Neuronal stem cell (in vitro differentiated cells): Measurements from ENCODE around the gene RMI2.

Experiments
- DNase-seq: peaks from one replicate; pipeline ENCODE4 v3.0.0-alpha.2; 2013; ENCODE audit warnings: low spot score
- H2AFZ ChIP-seq: one replicate; pipeline ENCODE4 v1.6.1; 2013; ENCODE audit warnings: mild to moderate bottlenecking, low read length, inconsistent platforms
- H2AK5ac ChIP-seq: 2 replicates; pipeline ENCODE4 v1.6.1; 2013; ENCODE audit warnings: low read depth, mild to moderate bottlenecking, inconsistent platforms, low read length, moderate library complexity, mixed read lengths
- H2BK120ac ChIP-seq: 2 replicates; pipeline ENCODE4 v1.6.1; 2013; ENCODE audit warnings: low read depth, mild to moderate bottlenecking, inconsistent platforms, low read length, moderate library complexity, mixed read lengths
- H2BK12ac ChIP-seq: one replicate; pipeline ENCODE4 v1.6.1; 2013; ENCODE audit warnings: low read length, inconsistent platforms
- H2BK15ac ChIP-seq: 2 replicates; pipeline ENCODE4 v1.6.1; 2013; ENCODE audit warnings: mild to moderate bottlenecking, low read length, inconsistent platforms, mixed read lengths
- H2BK5ac ChIP-seq: one replicate; pipeline ENCODE4 v1.6.1; 2013; ENCODE audit warnings: inconsistent platforms, mild to moderate bottlenecking, low read length, moderate library complexity
- H3K14ac ChIP-seq: one replicate; pipeline ENCODE4 v1.6.1; 2013; ENCODE audit warnings: low read length, inconsistent platforms
- H3K18ac ChIP-seq: 2 replicates; pipeline ENCODE4 v1.6.1; 2013; ENCODE audit warnings: low read length, inconsistent platforms
- H3K23ac ChIP-seq: 2 replicates; pipeline ENCODE4 v1.6.1; 2013; ENCODE audit warnings: low read depth, mild to moderate bottlenecking, mixed read lengths, low read length, inconsistent platforms; ENCODE audit not compliant: poor library complexity
- H3K27ac ChIP-seq: replicated peaks from 3 replicates; pipeline ENCODE4 v1.5.1; 2013; ENCODE audit warnings: low read length, inconsistent platforms
- H3K27me3 ChIP-seq, 3 experiments: 2 replicates each; pipeline ENCODE4 v1.6.1; 2013; ENCODE audit warnings: low read length in 3 of 3, mild to moderate bottlenecking in 2 of 3, inconsistent platforms in 1 of 3, low read depth in 1 of 3, mixed read lengths in 1 of 3, moderate library complexity in 1 of 3; ENCODE audit not compliant: control insufficient read depth in 3 of 3, insufficient read depth in 3 of 3
- H3K36me3 ChIP-seq, 2 donors: replicated peaks in 1 of 2; 2 replicates each; pipeline ENCODE4 v1.6.1; 2013; ENCODE audit warnings: low read length in 2 of 2; ENCODE audit not compliant: control insufficient read depth in 2 of 2, insufficient read depth in 2 of 2
- H3K4ac ChIP-seq: 2 replicates; pipeline ENCODE4 v1.6.1; 2013; ENCODE audit warnings: inconsistent platforms, mild to moderate bottlenecking, low read length, moderate library complexity
- H3K4me1 ChIP-seq, 2 donors: 1 replicate in 1 of 2; 2 replicates in 1 of 2; pipeline ENCODE4 v1.6.1; 2013; ENCODE audit warnings: low read length in 2 of 2, low read depth in 1 of 2; ENCODE audit not compliant: control insufficient read depth in 2 of 2, insufficient read depth in 1 of 2
- H3K4me2 ChIP-seq: one replicate; pipeline ENCODE4 v1.6.1; 2013; ENCODE audit warnings: mild to moderate bottlenecking, low read length, inconsistent platforms; ENCODE audit not compliant: insufficient read depth, poor library complexity, severe bottlenecking
- H3K4me3 ChIP-seq, 2 donors: 2 replicates each; pipeline ENCODE4 v1.5.1; 2013; ENCODE audit warnings: low read length in 2 of 2, mild to moderate bottlenecking in 2 of 2, inconsistent platforms in 1 of 2, moderate library complexity in 1 of 2
- H3K79me1 ChIP-seq: one replicate; pipeline ENCODE4 v1.6.1; 2013; ENCODE audit warnings: low read depth, mild to moderate bottlenecking, inconsistent platforms, low read length, moderate library complexity
- H3K9ac ChIP-seq: one replicate; pipeline ENCODE4 v1.6.1; 2013; ENCODE audit warnings: mild to moderate bottlenecking, low read depth, low read length, inconsistent platforms; ENCODE audit not compliant: poor library complexity
- H3K9me3 ChIP-seq, 2 donors: replicated peaks in 1 of 2; 2 replicates each; pipeline versions ENCODE3 to v1.6.1; 2013; ENCODE audit warnings: low read length in 2 of 2, mild to moderate bottlenecking in 2 of 2, inconsistent platforms in 1 of 2, low read depth in 1 of 2, mixed read lengths in 1 of 2, moderate library complexity in 1 of 2; ENCODE audit not compliant: control insufficient read depth in 2 of 2, insufficient read depth in 1 of 2
- H4K8ac ChIP-seq: one replicate; pipeline ENCODE4 v1.6.1; 2013; ENCODE audit warnings: low read depth, mild to moderate bottlenecking, inconsistent platforms, low read length, moderate library complexity
- H4K91ac ChIP-seq: one replicate; pipeline ENCODE4 v1.6.1; 2013; ENCODE audit warnings: low read length, low read depth, mild to moderate bottlenecking, inconsistent platforms; ENCODE audit not compliant: poor library complexity
- WGBS, 2 donors: extraction: QIAGEN DNeasy Blood & Tissue Kit; methylation state at CpG; one replicate each; pipeline ENCODE4 v1.1.7; 2013; ENCODE audit warnings: missing lambda C conversion rate in 2 of 2, mixed read lengths in 1 of 2; ENCODE audit not compliant: insufficient read length in 2 of 2, insufficient replicate concordance in 1 of 2; ENCODE audit errors: extremely low coverage in 2 of 2; 5-methylcytosine and 5-hydroxymethylcytosine counted together

The RMI2 gene

GRCh38 chr16:11379420-11379819 lies 34.2 kb downstream of the RMI2 start:
- H3K79me1 ChIP-seq: no peaks in the 10 kb centered on the region
- H4K91ac ChIP-seq: no peak overlapping the region
- H3K4me2 ChIP-seq: no peak overlapping the region
- no peak overlapping the region for H2BK12ac ChIP-seq
- no peaks in the 10 kb centered on the region for H3K27me3 ChIP-seq
- no peaks in the 10 kb centered on the region for H3K4me1 ChIP-seq
- H2AK5ac ChIP-seq: no peak overlapping the region
- no CpG with 5 or more reads among the region's 7 CpGs for WGBS, 2 donors
- peaks cover 0 to 2% of the 10 kb centered on the region in 2 donors for H3K36me3 ChIP-seq
- H3K4ac ChIP-seq: no peak overlapping the region
- no peak overlapping the region for H3K23ac ChIP-seq
- H3K27ac ChIP-seq: no peak overlapping the region
- no peak for DNase-seq
- H2AFZ ChIP-seq: no peak overlapping the region
- H3K18ac ChIP-seq: no peak overlapping the region
- H3K14ac ChIP-seq: no peak overlapping the region
- H2BK5ac ChIP-seq: no peak overlapping the region
- H3K9ac ChIP-seq: no peak overlapping the region
- H3K4me3 ChIP-seq: no peak overlapping the region
- H2BK15ac ChIP-seq: no peak overlapping the region
- H2BK120ac ChIP-seq: no peak overlapping the region
- no peak overlapping the region for H4K8ac ChIP-seq
- H3K9me3 ChIP-seq: no peaks in the 10 kb centered on the region

GRCh38 chr16:11380836-11381235 lies 35.6 kb downstream of the RMI2 start:
- Histone ChIP-seq H2BK5ac (no peak overlapping the region), H2AFZ (no peak overlapping the region), H3K4me2 (no peak overlapping the region), H2BK12ac (no peak overlapping the region), H3K27me3 (no peaks in the 10 kb centered on the region), H3K4me3 (no peak overlapping the region), H3K27ac (no peak overlapping the region), H4K8ac (no peak overlapping the region), H2BK120ac (no peak overlapping the region), H3K9ac (no peak overlapping the region), H2AK5ac (no peak overlapping the region), H3K4ac (no peak overlapping the region), H3K18ac (no peak overlapping the region), H3K23ac (no peak overlapping the region), H3K14ac (no peak overlapping the region), H3K79me1 (no peaks in the 10 kb centered on the region), H3K4me1 (no peaks in the 10 kb centered on the region), H3K9me3 (no peaks in the 10 kb centered on the region), H3K36me3 (peaks cover 0 to 2% of the 10 kb centered on the region in 2 donors), H4K91ac (no peak overlapping the region), H2BK15ac (no peak overlapping the region)
- DNase-seq: no peak
- WGBS, 2 donors: no CpG with 5 or more reads among the region's 9 CpGs

GRCh38 chr16:11383481-11384183 lies 38.4 kb downstream of the RMI2 start:
- no peak overlapping the region for H3K4me2 ChIP-seq
- no peak overlapping the region for H2BK120ac ChIP-seq
- no peak overlapping the region for H3K14ac ChIP-seq
- DNase-seq: no peak
- H2AK5ac ChIP-seq: no peak overlapping the region
- H3K4ac ChIP-seq: no peak overlapping the region
- no CpG with 5 or more reads among the region's 15 CpGs for WGBS, 2 donors
- peak overlapping the region; percentile 0 for H2BK12ac ChIP-seq
- H3K9me3 ChIP-seq: no peaks in the 10 kb centered on the region
- peak overlapping the region; percentile 52 for H3K18ac ChIP-seq
- H3K4me1 ChIP-seq: peaks cover 3 to 4% of the 10 kb centered on the region in 2 donors
- H3K36me3 ChIP-seq: peaks cover 0 to 2% of the 10 kb centered on the region in 2 donors
- H3K27ac ChIP-seq: no peak overlapping the region
- H3K79me1 ChIP-seq: no peaks in the 10 kb centered on the region
- H2AFZ ChIP-seq: no peak overlapping the region
- H3K4me3 ChIP-seq: no peak overlapping the region
- H2BK15ac ChIP-seq: no peak overlapping the region
- H3K9ac ChIP-seq: peak overlapping the region; percentile 12
- no peak overlapping the region for H4K8ac ChIP-seq
- no peak overlapping the region for H4K91ac ChIP-seq
- H2BK5ac ChIP-seq: peak overlapping the region; percentile 48
- peaks cover 0 to 3% (median 0%) of the 10 kb centered on the region in 3 experiments for H3K27me3 ChIP-seq
- H3K23ac ChIP-seq: no peak overlapping the region

GRCh38 chr16:11384184-11384955 lies 39.1 kb downstream of the RMI2 start:
- Histone ChIP-seq H3K9ac (no peak overlapping the region), H3K23ac (peak overlapping the region; percentile 50), H3K4me1 (peaks cover 4 to 5% of the 10 kb centered on the region in 2 donors), H2BK12ac (peak overlapping the region; percentile 0), H3K4ac (no peak overlapping the region), H2BK15ac (no peak overlapping the region), H2BK5ac (peak overlapping the region; percentile 48), H2AFZ (no peak overlapping the region), H3K27ac (no peak overlapping the region), H3K18ac (peak overlapping the region; percentile 52), H3K9me3 (no peaks in the 10 kb centered on the region), H3K79me1 (no peaks in the 10 kb centered on the region), H4K91ac (no peak overlapping the region), H3K4me3 (no peak overlapping the region), H4K8ac (peak overlapping the region; percentile 54), H3K27me3 (peaks cover 0 to 3% (median 0%) of the 10 kb centered on the region in 3 experiments), H2AK5ac (peak overlapping the region; percentile 77), H3K36me3 (peaks cover 0 to 2% of the 10 kb centered on the region in 2 donors), H2BK120ac (no peak overlapping the region), H3K4me2 (no peak overlapping the region), H3K14ac (peak overlapping the region; percentile 90)
- DNase-seq: no peak
- WGBS, 2 donors: no CpG with 5 or more reads among the region's 25 CpGs
